ENCODE data around the gene SWI5. TPM values are rescaled to one million over a fixed set of nuclear protein-coding genes. Genes with fewer than 3 reads are reported as not detected.

SWI5 gene
- total and polyA plus RNA-seq, 9 of the 15 experiments (the other 6 are each of a cell fraction or from before 2014, with no cell fraction given) = 62.8 to 133 (median 95.9) TPM

DNA sequence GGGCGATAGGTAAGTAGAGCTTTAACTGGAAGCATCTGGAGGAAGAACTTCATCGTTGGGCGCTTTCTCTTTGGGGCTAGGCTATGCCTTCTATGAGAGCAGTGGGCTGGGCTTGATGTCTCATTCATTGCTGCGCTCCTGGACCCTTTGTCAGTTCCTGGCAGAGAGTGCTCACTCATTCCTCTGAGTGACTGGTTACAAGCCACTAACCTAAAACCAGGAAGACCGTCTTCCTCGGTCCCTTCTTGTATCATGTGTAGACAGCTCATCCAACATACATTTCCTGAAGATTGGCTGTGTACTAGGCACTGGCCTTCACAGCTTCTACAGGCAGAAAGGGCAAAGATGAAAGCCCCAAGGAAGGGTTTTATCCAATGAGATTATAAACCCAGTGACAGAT is 6.4 kb downstream of the SWI5 start:
- no TSS peak for BruUV-seq (replicated peaks)
- WGBS (ENCODE audit: insufficient coverage, low coverage, missing lambda C conversion rate) = 87% methylated on average over 6 of the region's 6 CpGs

More for the DNA sequence above, 6.4 kb downstream of the SWI5 start:
- H3K4me3 ChIP-seq = no peak overlapping the region
- 0 out of 2 replicates have a peak, but pooled peaks cover 2% of the 10 kb centered on the region for H3K9me3 ChIP-seq (replicated peaks; ENCODE audit: control insufficient read depth, insufficient read depth, low read depth, low read length)
- peaks cover 4% of the 10 kb centered on the region for H3K79me2 ChIP-seq (ENCODE audit: control insufficient read depth, insufficient read depth, low read length)
- peaks cover 22 to 28% of the 10 kb centered on the region in 2 experiments for H3K4me1 ChIP-seq (replicated peaks in 1 of 2; ENCODE audit: control insufficient read depth in 2 of 2, insufficient read depth in 2 of 2, low read length in 2 of 2)
- no peaks in the 10 kb centered on the region for H3K9me1 ChIP-seq (ENCODE audit: control insufficient read depth, insufficient read depth, low read length)
- ChIA-PET POLR2A (interaction anchor here (0.8 kb wide), 2 partner anchors 10 to 12 kb away, joined by 3 to 4 read pairs; no protein-coding TSS in a partner anchor), CTCF (ENCODE audit: low intra/inter-chr PET ratio) (no interaction called here)
- no peaks in the 10 kb centered on the region for H3K27me3 ChIP-seq (ENCODE audit: control insufficient read depth in 2 of 2, insufficient read depth in 2 of 2, low read length in 2 of 2)
- ATAC-seq (no peak), FAIRE-seq (no peak), DNase-seq (ENCODE audit: extremely low read depth in 1 of 4, low spot score in 3 of 4) (peak in 1 of 4 experiments; percentile 22)
- H3K9ac ChIP-seq (ENCODE audit: insufficient read depth in 1 of 2, low read depth in 2 of 2, low read length in 2 of 2) = no peak overlapping the region
- no peak overlapping the region for H3K27ac ChIP-seq (ENCODE audit: extremely low read depth, low read depth, low read length)
- intact Hi-C loops (cut with micrococcal nuclease) (no loop called here), in situ Hi-C loops (cut with MboI) (loop anchor here (25.0 kb wide), 1 partner anchor 1505 kb away; no protein-coding TSS in a partner anchor)
- TF ChIP-seq ZNF695 (CRISPR knock-in tag; IDR thresholded peaks at IDR 0.05) = no peak
- TF ChIP-seq, protein P1, sequence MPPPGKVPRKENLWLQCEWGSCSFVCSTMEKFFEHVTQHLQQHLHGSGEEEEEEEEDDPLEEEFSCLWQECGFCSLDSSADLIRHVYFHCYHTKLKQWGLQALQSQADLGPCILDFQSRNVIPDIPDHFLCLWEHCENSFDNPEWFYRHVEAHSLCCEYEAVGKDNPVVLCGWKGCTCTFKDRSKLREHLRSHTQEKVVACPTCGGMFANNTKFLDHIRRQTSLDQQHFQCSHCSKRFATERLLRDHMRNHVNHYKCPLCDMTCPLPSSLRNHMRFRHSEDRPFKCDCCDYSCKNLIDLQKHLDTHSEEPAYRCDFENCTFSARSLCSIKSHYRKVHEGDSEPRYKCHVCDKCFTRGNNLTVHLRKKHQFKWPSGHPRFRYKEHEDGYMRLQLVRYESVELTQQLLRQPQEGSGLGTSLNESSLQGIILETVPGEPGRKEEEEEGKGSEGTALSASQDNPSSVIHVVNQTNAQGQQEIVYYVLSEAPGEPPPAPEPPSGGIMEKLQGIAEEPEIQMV (tag; conservative IDR thresholded peaks at IDR 0.05; ENCODE audit: low read depth) = no peak
- TF ChIP-seq PHF21A (IDR thresholded peaks at IDR 0.05; ENCODE audit: borderline replicate concordance, low read depth) = no peak
- TF ChIP-seq ARHGAP35 (IDR thresholded peaks at IDR 0.05; ENCODE audit: partially characterized antibody) = no peak
- no peak for TF ChIP-seq ATF7 (IDR thresholded peaks at IDR 0.05)
- TF ChIP-seq SFPQ (IDR thresholded peaks at IDR 0.05; ENCODE audit: low read depth, low read length) = no peak
- no peak overlapping the region for H2AFZ ChIP-seq (ENCODE audit: low read depth, low read length)
- peaks cover 23% of the 10 kb centered on the region for H3K36me3 ChIP-seq (ENCODE audit: control insufficient read depth, insufficient read depth, low read length)
- H4K20me1 ChIP-seq (replicated peaks; ENCODE audit: control insufficient read depth, insufficient read depth, low read length) = no peaks in the 10 kb centered on the region; the same call in 1 of the 2 replicates
- H3K4me2 ChIP-seq (ENCODE audit: insufficient read depth, low read length) = no peak overlapping the region
